HG02763 (cell line): ENCODE results near the gene PRR15L.
"Not testable (repeated sequence)": the region's sequence is repeated elsewhere in the genome, so short reads cannot be mapped to it uniquely, and the experiment has no call there.

Experiments used
- ATAC-seq: cut with Tn5 transposase; IDR thresholded peaks from one replicate; pipeline ENCODE4 v1.9.1; 2021; ENCODE audit warnings: mild to moderate bottlenecking, moderate library complexity; ENCODE audit not compliant: unreplicated experiment

Gene PRR15L

DNA sequence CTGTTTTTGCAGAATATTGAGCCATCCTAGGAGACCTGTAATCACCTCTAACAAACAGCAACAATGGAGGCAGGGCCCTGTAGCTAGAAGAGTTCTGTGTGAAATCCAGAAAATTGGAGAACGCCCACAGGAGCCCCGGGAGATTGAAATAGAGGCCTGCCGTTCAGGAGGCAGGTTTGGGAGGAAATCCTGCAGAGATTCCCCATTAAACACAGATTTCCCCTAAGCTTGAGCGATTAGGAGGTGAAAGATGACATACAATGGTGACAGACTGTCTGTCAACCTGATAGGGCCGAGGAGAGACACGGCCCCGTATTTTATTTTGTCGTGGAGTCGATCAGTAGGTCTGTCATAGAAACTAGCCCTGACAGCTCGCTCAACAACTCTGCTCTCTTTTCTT lies 31.5 kb upstream of the PRR15L start:
- no peak for ATAC-seq

DNA sequence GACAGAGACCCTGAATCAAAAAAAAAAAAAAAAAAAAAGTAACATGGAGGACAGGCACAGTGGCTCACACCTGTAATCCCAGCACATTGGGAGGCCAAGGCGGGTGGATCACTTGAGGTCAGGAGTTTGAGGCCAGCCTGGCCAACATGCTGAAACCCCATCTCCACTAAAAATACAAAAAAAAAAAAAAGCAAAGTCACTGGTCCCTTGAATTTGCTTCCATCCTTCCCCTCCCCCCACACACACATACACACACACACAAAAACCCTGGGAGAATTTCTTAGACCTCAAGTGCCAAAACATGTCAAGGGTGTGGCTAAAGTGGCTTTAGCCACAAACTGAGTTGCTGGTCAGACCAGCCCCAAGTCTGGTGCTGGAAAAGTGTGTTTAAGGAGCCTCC lies 30.8 kb upstream of the PRR15L start:
- ATAC-seq = not testable (repeated sequence)

- ATAC-seq = no peak
Measured at GRCh38 chr17:47987240-47987835, 29.7 kb upstream of the PRR15L start.

DNA sequence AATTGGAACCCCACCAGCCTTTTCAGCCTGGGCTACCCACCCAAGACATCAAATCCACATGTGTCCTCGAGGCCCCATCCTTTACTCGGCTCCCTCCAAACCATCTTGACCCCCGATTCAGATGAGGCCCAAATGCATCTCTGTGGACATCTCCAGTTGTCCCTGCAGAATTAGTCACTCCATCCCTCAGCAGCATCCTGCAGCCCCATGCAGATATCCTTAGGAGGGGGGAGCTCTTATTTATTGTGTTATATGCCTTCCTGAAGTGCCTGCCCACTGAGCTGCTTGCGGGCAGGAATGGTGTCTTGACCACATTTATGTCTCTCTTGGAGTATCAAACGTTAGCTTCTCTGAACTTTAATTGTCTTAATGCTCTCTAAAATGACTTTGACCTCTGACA lies 28.8 kb upstream of the PRR15L start:
- no peak for ATAC-seq

DNA sequence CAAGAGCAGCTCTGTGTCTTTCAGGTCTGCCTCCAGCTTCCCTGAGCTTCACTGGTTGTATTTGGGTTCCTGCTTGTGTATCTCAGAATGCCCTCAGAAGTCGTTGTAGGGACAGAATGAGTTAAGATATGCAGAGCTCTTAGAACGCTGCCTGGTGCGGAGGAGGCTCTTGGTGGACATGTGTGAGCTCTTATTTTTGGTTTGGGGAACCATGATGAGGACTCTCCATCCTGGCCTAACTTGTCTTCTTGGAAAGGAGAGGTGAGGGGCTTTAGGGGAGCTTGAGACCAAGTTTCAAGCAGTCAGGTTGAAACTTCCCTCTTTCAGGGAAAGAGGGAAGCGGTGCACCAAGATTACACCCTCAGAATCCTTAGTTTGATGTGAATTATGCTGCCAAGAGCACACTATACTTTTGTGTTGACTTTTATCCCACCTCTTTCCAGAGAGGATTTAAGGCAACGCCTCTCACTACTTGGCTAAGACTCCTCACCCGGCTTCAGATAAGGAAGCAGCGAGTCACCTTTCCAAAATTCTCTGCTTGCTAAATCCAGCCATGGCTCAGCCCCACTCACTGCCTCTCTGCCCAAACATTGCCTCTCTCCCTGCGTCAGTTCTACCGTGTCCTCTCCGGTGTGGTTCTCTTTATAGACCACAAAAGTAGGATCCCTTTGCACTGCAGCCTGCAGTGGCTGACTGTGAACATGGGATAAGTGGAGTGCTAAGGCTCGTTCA lies 26.0 kb upstream of the PRR15L start:
- no peak for ATAC-seq

- no peak for ATAC-seq
Measured at GRCh38 chr17:47982645-47983390, 25.1 kb upstream of the PRR15L start.

DNA sequence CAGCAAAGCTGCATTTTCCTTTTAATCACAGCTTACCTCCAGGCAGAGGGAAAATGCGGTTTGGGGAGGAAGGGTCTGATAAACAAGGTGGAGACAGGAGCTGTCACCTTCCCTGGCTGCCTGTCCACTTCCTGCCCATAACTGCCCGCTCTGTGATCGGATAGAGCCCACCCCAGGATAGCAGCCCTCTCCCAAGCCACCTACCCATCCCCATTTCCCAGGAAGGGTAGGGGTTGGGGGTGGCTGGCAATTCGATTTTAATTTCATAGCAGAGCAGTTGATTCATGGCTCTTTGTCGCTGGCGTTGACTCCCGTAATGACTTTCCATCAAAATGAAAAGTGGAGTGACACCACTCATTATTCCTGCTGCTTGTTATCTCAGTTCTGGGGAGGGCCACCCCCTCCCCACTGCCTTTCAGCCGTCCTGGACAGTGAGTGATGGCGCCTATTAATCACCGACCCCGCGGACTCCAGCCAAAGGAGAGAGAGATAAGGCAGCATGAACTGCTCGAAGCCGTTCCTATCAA lies 24.5 kb upstream of the PRR15L start:
- ATAC-seq = no peak

- ATAC-seq = no peak
Measured at GRCh38 chr17:47981462-47981861, 23.8 kb upstream of the PRR15L start.

DNA sequence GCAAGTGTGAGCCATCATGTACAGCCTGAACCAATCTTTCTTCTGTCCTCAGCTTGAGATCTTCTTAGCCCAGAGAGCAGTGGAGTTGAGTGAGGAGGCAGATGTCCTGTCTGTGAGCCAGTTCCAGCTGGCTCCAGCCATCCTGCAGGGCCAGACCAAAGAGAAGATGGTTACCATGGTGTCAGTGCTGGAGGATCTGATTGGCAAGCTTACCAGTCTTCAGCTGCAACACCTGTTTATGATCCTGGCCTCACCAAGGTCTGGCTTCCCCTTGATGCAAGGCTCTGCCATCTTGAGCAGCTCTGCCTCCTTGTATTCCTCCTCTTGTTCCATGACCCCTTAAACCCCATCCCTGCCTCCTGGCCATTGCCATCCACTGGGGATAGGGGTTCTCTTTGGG lies 22.9 kb upstream of the PRR15L start:
- no peak for ATAC-seq

GRCh38 chr17:47978324-47978723 lies 20.6 kb upstream of the PRR15L start:
- ATAC-seq = no peak

- ATAC-seq = no peak
Measured at GRCh38 chr17:47975823-47976205, 18.1 kb upstream of the PRR15L start.

GRCh38 chr17:47975189-47975822 lies 17.6 kb upstream of the PRR15L start:
- ATAC-seq = no peak

DNA sequence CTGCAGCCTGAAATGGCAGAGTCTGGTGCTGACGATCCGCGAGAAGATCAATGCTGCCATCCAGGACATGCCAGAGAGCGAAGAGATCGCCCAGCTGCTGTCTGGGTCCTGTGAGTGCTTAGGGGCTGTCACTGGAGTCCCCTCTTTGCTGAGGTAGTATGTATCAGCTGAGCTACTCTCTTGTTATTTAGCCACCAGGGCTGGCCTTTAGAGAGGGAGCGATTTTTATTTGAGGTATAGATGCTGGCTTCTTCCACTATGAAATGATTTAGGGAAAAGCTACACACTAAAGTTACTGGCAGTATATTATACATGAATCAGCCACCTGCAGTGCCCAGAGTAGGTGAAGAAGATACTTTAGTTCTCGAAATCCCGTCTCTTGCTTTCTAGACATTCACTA lies 15.9 kb upstream of the PRR15L start:
- ATAC-seq = no peak

- peak; percentile 96 for ATAC-seq
Measured at GRCh38 chr17:47970725-47971499, 13.2 kb upstream of the PRR15L start, which contains the start of gene CDK5RAP3. TSS of gene CDK5RAP3 (plus strand) at chr17:47971113. CDS start at chr17:47971147, 34 bp downstream.

GRCh38 chr17:47969930-47970724 lies 12.4 kb upstream of the PRR15L start:
- no peak for ATAC-seq

GRCh38 chr17:47968836-47969235 lies 11.2 kb upstream of the PRR15L start:
- no peak for ATAC-seq

DNA sequence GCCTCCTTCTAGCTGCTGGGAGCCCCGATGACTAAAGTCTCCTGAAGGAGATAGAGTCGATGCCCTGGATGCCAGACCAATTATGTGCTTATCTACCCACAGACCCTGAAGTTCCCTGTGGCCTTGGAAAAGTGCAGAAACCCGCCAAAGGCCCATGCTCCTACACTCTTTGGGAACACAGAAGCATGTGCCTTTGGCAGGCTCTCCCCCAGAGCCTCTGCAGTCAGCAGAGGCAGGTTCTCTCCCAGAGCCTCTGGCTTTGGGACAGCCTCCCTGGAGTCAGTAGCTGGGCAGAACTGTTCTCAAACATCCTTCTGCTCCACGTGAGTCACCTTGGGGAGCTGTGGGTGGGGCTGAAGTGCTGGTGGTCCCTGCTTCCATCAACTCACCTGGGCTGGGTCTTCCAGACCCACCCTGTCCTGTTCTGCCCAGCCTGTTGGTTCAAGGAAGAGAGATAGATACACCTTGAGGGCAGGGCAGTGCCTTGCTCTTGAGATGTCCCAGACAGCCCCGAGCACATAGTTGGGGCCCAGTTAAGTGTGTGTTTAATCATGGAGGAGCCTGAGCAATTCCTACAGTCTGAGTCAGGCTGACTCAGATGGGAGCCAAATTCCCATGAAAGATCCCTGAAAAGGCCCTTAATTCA lies 10.0 kb upstream of the PRR15L start:
- no peak for ATAC-seq

GRCh38 chr17:47966079-47966519 lies 8.4 kb upstream of the PRR15L start:
- no peak for ATAC-seq

GRCh38 chr17:47964856-47965255 lies 7.2 kb upstream of the PRR15L start:
- no peak for ATAC-seq
